HG03095 (cell line): Measurements from ENCODE around the gene NXN.
A peak's percentile ranks its signal among the peaks of the same experiment; 100 is the strongest.
"Not testable (repeated sequence)": the region's sequence is repeated elsewhere in the genome, so short reads cannot be mapped to it uniquely, and the experiment has no call there.

Experiments
- ATAC-seq: cut with Tn5 transposase; IDR thresholded peaks from one replicate; pipeline ENCODE4 v1.9.1; 2021; ENCODE audit warnings: moderate library complexity; ENCODE audit not compliant: unreplicated experiment

The NXN gene

GRCh38 chr17:1007310-1008007, 27.9 kb upstream of the NXN start:
- ATAC-seq = no peak

GRCh38 chr17:1006054-1006453, 26.5 kb upstream of the NXN start:
- ATAC-seq = no peak

- ATAC-seq = no peak
Observed at GRCh38 chr17:1005361-1005946, 25.9 kb upstream of the NXN start.

GRCh38 chr17:1004769-1005295, 25.3 kb upstream of the NXN start:
- no peak for ATAC-seq

- no peak for ATAC-seq
Observed at GRCh38 chr17:1003972-1004768, 24.6 kb upstream of the NXN start.

GRCh38 chr17:1003633-1003971, 24.0 kb upstream of the NXN start:
- no peak for ATAC-seq

GRCh38 chr17:1002771-1003555, 23.4 kb upstream of the NXN start:
- ATAC-seq = no peak

- ATAC-seq = no peak
Observed at GRCh38 chr17:1002412-1002753, 22.8 kb upstream of the NXN start.

GRCh38 chr17:1001640-1002411, 22.2 kb upstream of the NXN start:
- no peak for ATAC-seq

GRCh38 chr17:1000597-1001461, 21.3 kb upstream of the NXN start:
- no peak for ATAC-seq

- no peak for ATAC-seq
Observed at GRCh38 chr17:998111-998510, 18.5 kb upstream of the NXN start.

GRCh38 chr17:996554-997344, 17.2 kb upstream of the NXN start, which contains the start of gene TIMM22:
Gene TIMM22 (plus strand): TSS chr17:997129. CDS start chr17:997143, 14 bp downstream.
- peak; percentile 86 for ATAC-seq

GRCh38 chr17:995324-995723, 15.7 kb upstream of the NXN start:
- ATAC-seq = not testable (repeated sequence)

GRCh38 chr17:992933-993332, 13.4 kb upstream of the NXN start:
- no peak for ATAC-seq

- ATAC-seq = no peak
Observed at GRCh38 chr17:988561-988960, 9.0 kb upstream of the NXN start.

GRCh38 chr17:987931-988330, 8.4 kb upstream of the NXN start:
- ATAC-seq = no peak

- ATAC-seq = no peak
Observed at GRCh38 chr17:986322-986929, 6.8 kb upstream of the NXN start.

- no peak for ATAC-seq
Observed at GRCh38 chr17:983921-984320, 4.3 kb upstream of the NXN start.
